Medulla oblongata (tissue), 1 donor: ENCODE measurements around the gene ABHD12.
A peak's percentile ranks its signal among the peaks of the same experiment; 100 is the strongest.
"Not testable (repeated sequence)": the region's sequence is repeated elsewhere in the genome, so short reads cannot be mapped to it uniquely, and the experiment has no call there.

Source experiments
- DNase-seq: peaks from one replicate; pipeline ENCODE4 v3.0.0-alpha.2; 2015; ENCODE audit errors: extremely low spot score

Gene ABHD12

GRCh38 chr20:25278636-25279361 lies 111.8 kb downstream of the ABHD12 start:
- no peak for DNase-seq

GRCh38 chr20:25277941-25278521 lies 112.6 kb downstream of the ABHD12 start:
- DNase-seq: no peak

GRCh38 chr20:25277051-25277801 lies 113.4 kb downstream of the ABHD12 start:
- no peak for DNase-seq

- DNase-seq: no peak
Observed at GRCh38 chr20:25276533-25277050, 114.0 kb downstream of the ABHD12 start.

GRCh38 chr20:25275813-25276532 lies 114.7 kb downstream of the ABHD12 start:
- DNase-seq: no peak

GRCh38 chr20:25274891-25275812 lies 115.5 kb downstream of the ABHD12 start:
- peak; percentile 35 for DNase-seq

- DNase-seq: no peak
Observed at GRCh38 chr20:25274481-25274880, 116.2 kb downstream of the ABHD12 start.

GRCh38 chr20:25273541-25274358 lies 116.9 kb downstream of the ABHD12 start:
- DNase-seq: peak; percentile 68

GRCh38 chr20:25273046-25273445 lies 117.6 kb downstream of the ABHD12 start:
- DNase-seq: peak; percentile 64

GRCh38 chr20:25272223-25273000 lies 118.2 kb downstream of the ABHD12 start:
- peak; percentile 42 for DNase-seq

GRCh38 chr20:25271486-25272222 lies 119.0 kb downstream of the ABHD12 start:
- DNase-seq: no peak

GRCh38 chr20:25270829-25271251 lies 119.8 kb downstream of the ABHD12 start:
- DNase-seq: no peak

- DNase-seq: no peak
Observed at GRCh38 chr20:25269833-25270170, 120.8 kb downstream of the ABHD12 start.

- no peak for DNase-seq
Observed at GRCh38 chr20:25269057-25269832, 121.4 kb downstream of the ABHD12 start.

GRCh38 chr20:25260770-25261437 lies 129.7 kb downstream of the ABHD12 start:
- DNase-seq: not testable (repeated sequence)

- DNase-seq: no peak
Observed at GRCh38 chr20:25259788-25260254, 130.8 kb downstream of the ABHD12 start.

- DNase-seq: no peak
Observed at GRCh38 chr20:25259358-25259757, 131.3 kb downstream of the ABHD12 start.
